HT-29 (cell line): Measurements from ENCODE around the gene UBE2D4. TPM values are rescaled to one million over a fixed set of nuclear protein-coding genes. Genes with fewer than 3 reads are reported as not detected.

Experiments used
- DNase-seq: peaks from one replicate; pipeline ENCODE4 v3.0.0-alpha.2; 2015; ENCODE audit warnings: low spot score
- total RNA-seq: library from RNA; depleted of rRNA; stranded (reverse); fragments of >200 nt; shearing (Covaris generic); gene quantifications from 2 replicates; pipeline ENCODE4 v1.2.3, GENCODE V29; 2014

UBE2D4 gene
- total RNA-seq, 1 experiment from 2014 or later: 21.0 TPM

GRCh38 chr7:43906331-43907010 is 19.8 kb upstream of the UBE2D4 start, which contains the start of gene URGCP:
Gene URGCP (minus strand): TSS chr7:43906596. CDS start chr7:43906575, 21 bp downstream.
- peak; percentile 54 for DNase-seq

- DNase-seq: no peak
Observed at GRCh38 chr7:43914795-43915194, 11.4 kb upstream of the UBE2D4 start.

GRCh38 chr7:43915907-43916306 is 10.3 kb upstream of the UBE2D4 start:
- no peak for DNase-seq

GRCh38 chr7:43921423-43921822 is 4.8 kb upstream of the UBE2D4 start:
- no peak for DNase-seq

- no peak for DNase-seq
Observed at GRCh38 chr7:43922726-43923125, 3.5 kb upstream of the UBE2D4 start.

- no peak for DNase-seq
Observed at GRCh38 chr7:43926798-43927123, 525 bp downstream of the UBE2D4 start.

GRCh38 chr7:43927810-43928209 is 1.6 kb downstream of the UBE2D4 start:
- no peak for DNase-seq

GRCh38 chr7:43929529-43930457 is 3.6 kb downstream of the UBE2D4 start:
- no peak for DNase-seq

- DNase-seq: no peak
Observed at GRCh38 chr7:43931346-43931745, 5.1 kb downstream of the UBE2D4 start.

- DNase-seq: no peak
Observed at GRCh38 chr7:43933902-43934560, 7.8 kb downstream of the UBE2D4 start.

GRCh38 chr7:43937444-43937843 is 11.2 kb downstream of the UBE2D4 start:
- DNase-seq: no peak

GRCh38 chr7:43938892-43939482 is 12.8 kb downstream of the UBE2D4 start:
- DNase-seq: no peak

- no peak for DNase-seq
Observed at GRCh38 chr7:43942250-43942649, 16.0 kb downstream of the UBE2D4 start.

GRCh38 chr7:43942997-43943396 is 16.8 kb downstream of the UBE2D4 start:
- peak; percentile 53 for DNase-seq

GRCh38 chr7:43943417-43944187 is 17.4 kb downstream of the UBE2D4 start:
- peak; percentile 38 for DNase-seq

- no peak for DNase-seq
Observed at GRCh38 chr7:43944286-43944685, 18.1 kb downstream of the UBE2D4 start.

GRCh38 chr7:43952028-43952427 is 25.8 kb downstream of the UBE2D4 start:
- DNase-seq: no peak

GRCh38 chr7:43953071-43953470 is 26.8 kb downstream of the UBE2D4 start:
- DNase-seq: no peak

- peak; percentile 78 for DNase-seq
Observed at GRCh38 chr7:43954524-43955228, 28.4 kb downstream of the UBE2D4 start.

GRCh38 chr7:43956027-43956426 is 29.8 kb downstream of the UBE2D4 start:
- no peak for DNase-seq
